Activated CD8-positive, alpha-beta memory T cell treated with anti-CD3 and anti-CD28 coated beads, Interleukin-2, amount 50 U/mL, for 24 hours (primary cell): ENCODE data around the gene ZNF331.

ENCODE experiments used
- DNase-seq: peaks from one replicate; pipeline ENCODE4 v3.0.0-alpha.2; 2020; ENCODE audit errors: extremely low read depth

Gene ZNF331

DNA sequence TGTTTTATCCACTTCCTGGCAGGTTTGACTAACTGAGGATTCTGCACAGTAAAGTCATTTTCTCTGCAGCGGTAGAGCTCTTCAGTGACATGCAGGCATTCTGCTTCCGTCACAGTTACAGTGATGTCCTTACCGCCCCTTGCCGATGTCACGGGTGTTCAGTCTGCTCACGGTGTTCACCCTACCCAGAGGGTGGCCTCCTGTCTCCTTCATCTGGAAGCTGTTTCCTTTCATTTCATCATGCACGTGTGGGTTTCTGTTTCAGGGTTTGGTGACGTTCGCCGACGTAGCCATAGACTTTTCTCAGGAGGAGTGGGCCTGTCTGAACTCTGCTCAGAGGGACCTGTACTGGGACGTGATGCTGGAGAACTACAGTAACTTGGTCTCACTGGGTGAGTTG, 33.4 kb downstream of the ZNF331 start:
- DNase-seq: no peak

GRCh38 chr19:53576941-53577653, 39.2 kb downstream of the ZNF331 start:
- DNase-seq: no peak

DNA sequence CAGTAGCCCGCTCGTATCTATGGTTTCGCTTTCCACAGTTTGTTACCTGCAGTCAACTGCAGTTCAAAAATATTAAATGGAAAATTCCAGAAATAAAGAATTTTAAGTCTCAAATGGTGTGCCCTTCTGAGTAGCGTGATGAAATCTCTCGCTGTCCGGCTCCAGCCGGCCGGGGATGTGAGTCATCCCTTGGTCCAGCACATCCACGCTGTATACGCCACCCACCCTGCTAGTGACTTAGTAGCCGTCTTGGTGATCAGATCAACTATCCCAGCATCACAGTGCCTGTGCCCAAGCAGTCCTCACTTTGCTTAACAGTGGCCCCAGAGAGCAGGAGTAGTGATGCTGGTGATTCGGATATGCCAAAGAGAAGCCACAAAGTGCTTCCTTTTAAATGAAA, 40.0 kb downstream of the ZNF331 start:
- DNase-seq: no peak

DNA sequence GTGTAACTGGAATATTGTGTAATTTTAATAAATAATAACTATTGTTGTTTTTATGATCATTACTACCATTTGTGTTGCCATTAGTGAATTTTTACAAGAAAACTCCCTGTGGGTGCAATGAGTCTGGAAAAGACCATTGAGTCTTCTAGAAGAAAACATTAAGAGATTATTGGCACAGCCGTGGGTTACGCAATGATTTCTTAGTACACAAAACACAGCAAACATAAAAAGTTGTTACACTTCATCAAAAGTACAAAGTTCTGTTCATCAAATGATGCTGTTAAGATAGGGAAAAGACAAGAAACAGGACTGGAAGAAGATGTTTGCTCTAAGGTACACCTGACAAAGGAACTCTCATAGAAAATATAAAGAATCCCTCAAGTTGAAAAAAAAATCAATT, 41.6 kb downstream of the ZNF331 start:
- DNase-seq: no peak

DNA sequence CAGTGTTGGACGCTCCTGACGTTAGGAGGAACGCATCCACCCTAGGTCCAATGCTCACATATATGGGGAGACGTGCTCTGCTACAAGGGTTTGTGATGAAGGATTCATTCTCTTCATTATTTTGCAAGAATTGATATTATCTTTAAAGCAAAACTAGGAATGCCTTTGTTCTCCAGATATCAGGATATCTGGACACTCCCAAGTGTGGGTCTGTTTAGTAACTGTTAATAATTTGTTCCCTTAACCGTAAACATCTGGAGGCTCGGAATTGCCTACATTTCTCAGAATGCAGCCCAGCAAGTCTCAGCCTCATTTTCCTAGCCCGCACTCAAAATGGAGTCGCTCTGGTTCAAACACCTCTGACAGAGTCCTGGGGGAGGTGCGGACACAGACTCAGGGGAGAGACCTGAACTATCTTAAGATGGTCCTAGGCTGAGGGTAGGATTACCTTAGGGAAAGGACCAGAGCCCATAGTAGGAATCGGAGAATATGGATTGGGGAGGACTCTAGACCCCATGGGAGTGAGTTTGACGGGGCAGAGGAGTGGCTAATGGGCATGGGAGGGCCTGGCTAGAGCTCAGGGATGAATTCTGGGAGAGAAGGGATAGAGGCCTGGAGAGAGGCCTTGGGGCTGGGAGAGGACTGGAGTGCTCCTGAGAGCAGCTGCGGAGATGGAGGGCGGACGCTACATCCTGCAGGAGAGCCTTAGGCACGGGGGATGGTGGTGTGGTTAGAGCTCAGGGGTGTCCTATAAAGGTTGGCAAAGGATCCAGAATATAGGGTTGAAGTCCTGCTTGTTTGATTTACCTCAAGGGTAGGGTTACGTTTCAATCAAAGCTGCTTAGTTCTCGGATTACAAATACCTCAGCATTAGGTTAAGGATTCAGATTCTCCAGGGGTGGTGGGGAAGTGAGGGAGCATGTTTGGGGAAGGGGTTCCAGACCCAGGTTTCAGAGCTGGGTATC, 43.2 kb downstream of the ZNF331 start:
- DNase-seq: no peak

DNA sequence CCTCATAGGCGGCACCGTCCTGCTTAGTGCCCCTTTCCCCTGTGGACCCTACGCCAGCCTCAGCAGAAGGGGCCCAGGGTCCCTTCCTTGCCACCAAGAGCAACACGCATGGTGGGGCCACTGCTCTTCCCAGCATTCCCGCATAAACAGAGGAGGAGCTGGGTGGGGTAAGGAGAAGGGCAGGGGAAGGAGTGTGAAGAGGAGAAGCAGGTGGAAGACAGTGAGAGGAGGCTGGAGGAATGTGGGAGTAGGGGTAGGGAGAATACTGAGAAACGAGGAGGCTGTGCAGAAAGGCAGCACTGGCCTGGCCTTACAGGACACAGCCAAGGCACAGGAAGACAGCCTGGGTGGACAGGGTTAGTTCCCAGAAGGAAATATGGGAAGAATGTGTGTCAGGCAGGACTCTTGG, 43.9 kb downstream of the ZNF331 start:
- DNase-seq: no peak

GRCh38 chr19:53583181-53583580, 45.2 kb downstream of the ZNF331 start:
- DNase-seq: no peak

DNA sequence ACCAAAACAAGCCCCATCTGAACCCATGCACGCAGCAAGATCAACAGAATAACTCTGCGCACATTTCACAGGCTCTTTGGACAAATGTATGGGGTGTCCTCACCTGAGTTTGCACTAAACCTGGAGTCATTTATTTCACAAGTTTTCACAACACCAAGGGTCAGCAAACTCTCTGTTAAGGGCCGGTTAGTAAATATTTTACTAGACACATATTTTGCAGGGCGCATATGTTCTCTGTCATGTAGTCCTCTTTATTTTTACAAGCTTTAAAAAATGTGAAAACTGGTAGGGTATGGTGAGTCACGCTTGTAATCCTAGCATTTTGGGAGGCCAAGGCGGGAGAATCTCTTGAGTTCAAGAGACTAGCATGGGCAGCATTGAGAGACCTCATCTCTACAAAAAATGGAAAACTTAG, 48.3 kb downstream of the ZNF331 start:
- no peak for DNase-seq

GRCh38 chr19:53594811-53595509, 57.0 kb downstream of the ZNF331 start:
- no peak for DNase-seq

- no peak for DNase-seq
Measured at GRCh38 chr19:53595510-53595867, 57.5 kb downstream of the ZNF331 start.

- DNase-seq: no peak
Measured at GRCh38 chr19:53596056-53596455, 58.1 kb downstream of the ZNF331 start.

DNA sequence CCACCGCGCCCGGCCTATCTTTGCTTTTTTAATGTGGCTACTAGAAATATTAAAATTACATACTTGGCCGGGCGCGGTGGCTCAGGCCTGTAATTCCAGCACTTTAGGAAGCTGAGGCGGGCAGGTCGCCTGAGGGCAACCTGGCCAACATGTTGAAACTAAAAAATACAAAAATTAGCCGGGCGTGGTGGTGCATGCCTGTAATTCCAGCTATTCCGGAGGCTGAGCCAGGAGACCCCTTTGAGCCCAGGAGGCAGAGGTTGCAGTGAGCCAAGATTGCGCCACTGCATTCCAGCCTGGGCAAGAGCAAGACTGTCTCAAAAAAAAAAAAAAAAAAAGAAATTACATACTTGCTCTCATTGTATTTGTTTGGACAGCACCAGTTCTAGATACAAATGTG, 59.1 kb downstream of the ZNF331 start:
- DNase-seq: no peak

- no peak for DNase-seq
Measured at GRCh38 chr19:53598361-53598760, 60.4 kb downstream of the ZNF331 start.

GRCh38 chr19:53600217-53600616, 62.3 kb downstream of the ZNF331 start:
- no peak for DNase-seq

DNA sequence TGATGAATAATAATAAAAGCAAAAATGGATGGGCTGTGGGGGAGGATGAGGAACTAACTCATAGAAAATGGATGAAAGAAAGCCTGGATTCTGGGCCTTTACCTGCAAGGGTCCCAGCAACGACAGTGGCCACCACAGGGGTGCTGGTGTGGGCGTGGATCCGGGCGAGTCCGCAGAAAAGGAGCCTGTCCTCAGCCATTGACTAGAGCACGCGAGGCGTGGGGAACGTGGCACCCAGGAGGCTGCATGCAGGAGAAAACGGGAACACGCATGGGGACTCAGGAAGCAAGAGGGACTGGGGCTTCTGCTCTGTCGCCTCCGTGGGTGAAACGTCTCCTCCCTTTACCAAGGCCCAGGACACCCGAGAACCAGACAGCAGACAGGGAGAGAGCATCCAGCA, 68.1 kb downstream of the ZNF331 start:
- DNase-seq: no peak

DNA sequence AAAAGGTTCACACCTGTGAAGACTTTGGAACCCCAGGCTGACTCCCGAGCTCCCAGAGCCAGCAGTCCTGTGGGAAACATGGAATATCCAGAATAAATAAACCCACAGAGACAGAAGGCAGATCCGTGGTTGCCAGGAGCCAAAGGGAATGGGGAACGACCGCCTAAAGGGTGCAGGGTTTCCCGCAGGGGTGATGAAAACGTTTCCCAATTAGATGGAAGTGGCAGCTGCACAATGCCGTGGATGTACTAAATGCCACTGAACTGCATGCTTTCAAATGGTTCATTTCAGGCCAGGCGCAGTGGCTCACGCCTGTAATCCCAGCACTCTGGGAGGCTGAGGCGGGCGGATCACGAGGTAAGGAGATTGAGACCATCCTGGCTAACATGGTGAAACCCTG, 70.4 kb downstream of the ZNF331 start:
- no peak for DNase-seq

GRCh38 chr19:53612762-53613526, 75.0 kb downstream of the ZNF331 start:
- DNase-seq: no peak

- DNase-seq: no peak
Measured at GRCh38 chr19:53621885-53622740, 84.2 kb downstream of the ZNF331 start.

DNA sequence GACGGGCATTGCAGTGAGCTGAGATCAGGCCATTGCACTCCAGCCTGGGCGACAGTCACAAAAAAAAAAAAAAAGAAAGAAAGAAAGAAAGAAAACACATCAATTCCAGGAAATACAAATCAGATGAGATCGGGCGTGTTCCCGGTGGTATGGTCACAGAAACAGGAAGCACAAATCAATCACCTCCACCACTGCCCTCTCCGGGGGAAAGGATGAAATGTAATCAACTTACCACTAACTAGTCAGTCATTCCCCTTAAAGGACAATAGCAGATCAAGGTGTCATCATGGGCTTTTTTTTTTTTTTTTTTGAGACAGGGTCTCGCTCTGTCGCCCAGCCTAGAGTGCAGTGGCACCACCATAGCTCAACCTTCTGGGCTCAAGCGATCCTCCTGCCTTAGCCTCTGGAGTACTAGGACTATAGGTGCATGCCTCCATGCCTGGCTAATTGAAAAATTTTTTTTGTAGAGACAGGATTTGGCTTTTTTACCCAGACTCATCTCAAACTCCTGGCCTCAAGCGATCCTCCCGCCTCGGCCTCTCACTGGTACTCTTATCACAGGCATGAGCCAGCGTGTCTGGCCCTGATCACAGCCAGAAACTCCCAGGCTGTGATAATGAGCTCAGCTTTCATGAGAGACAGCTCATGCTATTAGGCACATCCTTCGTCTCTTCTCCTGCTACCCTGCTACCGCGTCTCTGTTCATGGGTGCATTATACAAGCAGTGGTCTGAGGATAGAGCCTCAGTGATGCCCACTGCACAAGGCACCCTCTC, 87.0 kb downstream of the ZNF331 start:
- no peak for DNase-seq

DNA sequence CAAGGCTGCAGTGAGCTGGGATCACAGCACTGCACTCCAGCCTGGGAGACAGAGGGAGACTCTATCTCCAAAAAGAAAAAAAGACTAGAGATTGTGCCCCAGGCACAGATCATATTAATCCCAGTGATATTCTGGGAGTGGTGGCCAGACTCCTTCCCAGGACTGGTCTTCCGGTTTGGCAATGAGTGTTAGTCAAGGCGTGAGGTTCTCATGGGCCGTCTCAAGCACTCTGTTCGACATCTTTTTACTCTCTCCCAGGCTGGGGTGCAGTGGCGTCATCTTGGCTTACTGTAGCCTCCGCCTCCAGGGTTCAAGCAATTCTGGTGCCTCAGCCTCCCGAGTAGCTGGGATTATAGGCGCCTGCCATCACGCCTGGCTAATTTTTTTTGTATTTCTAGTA, 88.5 kb downstream of the ZNF331 start:
- DNase-seq: no peak
